GM18505 (cell line): ENCODE measurements around the gene RGL4.
"Not testable (repeated sequence)": the region's sequence is repeated elsewhere in the genome, so short reads cannot be mapped to it uniquely, and the experiment has no call there.

Experiments
- ATAC-seq: cut with Tn5 transposase; IDR thresholded peaks from one replicate; pipeline ENCODE4 v1.9.1; 2021; ENCODE audit not compliant: unreplicated experiment
- POLR2A ChIP-seq: IDR thresholded peaks from 4 replicates; pipeline ENCODE4 v1.6.1; 2011; ENCODE audit warnings: borderline replicate concordance; ENCODE audit not compliant: insufficient read depth, insufficient read length; ENCODE audit errors: extremely low read depth

The RGL4 gene

GRCh38 chr22:23715806-23716375 is 25.1 kb downstream of the RGL4 start:
- ATAC-seq = no peak
- no peak for TF ChIP-seq POLR2A

GRCh38 chr22:23716811-23717801 is 26.3 kb downstream of the RGL4 start:
- peak; percentile 90 for TF ChIP-seq POLR2A
- peak; percentile 70 for ATAC-seq

- no peak for TF ChIP-seq POLR2A
Measured at GRCh38 chr22:23718371-23719165, 27.8 kb downstream of the RGL4 start.

GRCh38 chr22:23720855-23721254 is 30.0 kb downstream of the RGL4 start:
- ATAC-seq = no peak
- TF ChIP-seq POLR2A = no peak

More at GRCh38 chr22:23718371-23719165, 27.8 kb downstream of the RGL4 start:
- ATAC-seq = no peak

GRCh38 chr22:23722160-23722559 is 31.3 kb downstream of the RGL4 start:
- ATAC-seq = no peak
- TF ChIP-seq POLR2A = no peak

GRCh38 chr22:23722724-23723123 is 31.9 kb downstream of the RGL4 start:
- ATAC-seq = no peak
- no peak for TF ChIP-seq POLR2A

GRCh38 chr22:23728108-23728507 is 37.3 kb downstream of the RGL4 start:
- not testable (repeated sequence) for ATAC-seq

GRCh38 chr22:23737696-23738095 is 46.9 kb downstream of the RGL4 start:
- ATAC-seq = no peak
- TF ChIP-seq POLR2A = no peak

- no peak for ATAC-seq
- no peak for TF ChIP-seq POLR2A
Measured at GRCh38 chr22:23742505-23743264, 51.9 kb downstream of the RGL4 start.

GRCh38 chr22:23743303-23743705 is 52.5 kb downstream of the RGL4 start:
- no peak for ATAC-seq
- no peak for TF ChIP-seq POLR2A

- no peak for ATAC-seq
- no peak for TF ChIP-seq POLR2A
Measured at GRCh38 chr22:23744001-23744400, 53.2 kb downstream of the RGL4 start.

GRCh38 chr22:23744485-23744884 is 53.7 kb downstream of the RGL4 start:
- ATAC-seq = no peak
- no peak for TF ChIP-seq POLR2A

- no peak for ATAC-seq
- TF ChIP-seq POLR2A = no peak
Measured at GRCh38 chr22:23745791-23746190, 55.0 kb downstream of the RGL4 start.
